MCF 10A (cell line): ENCODE data around the gene ALOX15B. TPM values are rescaled to one million over a fixed set of nuclear protein-coding genes. Genes with fewer than 3 reads are reported as not detected.
"Not testable (repeated sequence)": the region's sequence is repeated elsewhere in the genome, so short reads cannot be mapped to it uniquely, and the experiment has no call there.

Source experiments
- BruUV-seq: library from RNA; stranded (reverse); fragments of 400-500 nt; replicated peaks from 2 replicates; lab custom pipeline; 2021; lab: Mats Ljungman, UMichigan
- CTCF ChIA-PET: fragments of 300-600 bp; sonication (Branson Sonifier 250); formaldehyde crosslinking; extraction: SDS; loops from one replicate; lab custom pipeline; 2021; ENCODE audit warnings: antibody characterized with exemption, inconsistent platforms; lab: Yijun Ruan, JAX
- POLR2A ChIA-PET: fragments of 300-600, 350-650 bp; sonication (Branson Sonifier 250); formaldehyde crosslinking; extraction: SDS; loops from one replicate; lab custom pipeline; 2020; ENCODE audit warnings: antibody characterized with exemption, inconsistent platforms; lab: Yijun Ruan, JAX
- DNase-seq: peaks from one replicate; pipeline ENCODE4 v3.0.0-alpha.2; 2018; ENCODE audit not compliant: unreplicated experiment
- H3K27ac Mint-ChIP-seq: one replicate; pipeline ENCODE4 v1.8.0; 2022; ENCODE audit warnings: mild to moderate bottlenecking, low read depth, mixed read lengths; ENCODE audit not compliant: unreplicated experiment
- H3K27me3 Mint-ChIP-seq: one replicate; pipeline ENCODE4 v1.8.0; 2022; ENCODE audit warnings: mixed read lengths; ENCODE audit not compliant: insufficient read depth, unreplicated experiment
- H3K36me3 Mint-ChIP-seq: one replicate; pipeline ENCODE4 v1.8.0; 2022; ENCODE audit warnings: mild to moderate bottlenecking, moderate library complexity, mixed read lengths; ENCODE audit not compliant: insufficient read depth, unreplicated experiment
- H3K4me1 Mint-ChIP-seq: one replicate; pipeline ENCODE4 v1.8.0; 2022; ENCODE audit warnings: mixed read lengths; ENCODE audit not compliant: insufficient read depth, unreplicated experiment
- H3K4me3 Mint-ChIP-seq: one replicate; pipeline ENCODE4 v1.8.0; 2022; ENCODE audit warnings: mild to moderate bottlenecking, moderate library complexity, mixed read lengths; ENCODE audit not compliant: unreplicated experiment
- H3K9me3 Mint-ChIP-seq: one replicate; pipeline ENCODE4 v1.8.0; 2022; ENCODE audit warnings: mixed read lengths; ENCODE audit not compliant: unreplicated experiment
- CTCF ChIP-seq: fragments of 200-600 bp; IDR thresholded peaks from one replicate; pipeline ENCODE4 v1.8.0; 2022; ENCODE audit warnings: antibody characterized with exemption, mild to moderate bottlenecking; ENCODE audit not compliant: unreplicated experiment
- intact Hi-C: fragments of 100-400 bp; cut with micrococcal nuclease; formaldehyde crosslinking; loops from 2 replicates; pipeline ENCODE4 v1.14.1; 2022
- total RNA-seq: library from RNA; stranded (reverse); gene quantifications from 2 replicates; pipeline ENCODE4 v1.2.3, GENCODE V29; 2022

The ALOX15B gene
- total RNA-seq, 1 experiment from 2014 or later: 27.6 TPM

GRCh38 chr17:8059131-8059530, 20.3 kb downstream of the ALOX15B start:
- Mint-ChIP-seq H3K4me1 (peaks cover 39% of the 10 kb centered on the region), H3K27me3 (peaks cover 17% of the 10 kb centered on the region), H3K36me3 (peaks cover 6% of the 10 kb centered on the region), H3K9me3 (no peaks in the 10 kb centered on the region), H3K27ac (no peak overlapping the region), H3K4me3 (no peak overlapping the region)
- intact Hi-C loops: loop anchor here (5.0 kb wide), 1 partner anchor 197 kb away; no protein-coding TSS in a partner anchor
- no peak for TF ChIP-seq CTCF
- ChIA-PET CTCF (interaction anchor here (0.5 to 8.8 kb wide), 20 partner anchors 13 to 1509 kb away, joined by 3 to 106 read pairs (median 5); partner anchors contain the start of gene ALOXE3), POLR2A (interaction anchor here (0.9 to 1.2 kb wide), 4 partner anchors 60 to 317 kb away, joined by 3 to 4 read pairs (median 3); partner anchors contain the start of gene PFAS)
- BruUV-seq: no TSS peak
- no peak for DNase-seq

DNA sequence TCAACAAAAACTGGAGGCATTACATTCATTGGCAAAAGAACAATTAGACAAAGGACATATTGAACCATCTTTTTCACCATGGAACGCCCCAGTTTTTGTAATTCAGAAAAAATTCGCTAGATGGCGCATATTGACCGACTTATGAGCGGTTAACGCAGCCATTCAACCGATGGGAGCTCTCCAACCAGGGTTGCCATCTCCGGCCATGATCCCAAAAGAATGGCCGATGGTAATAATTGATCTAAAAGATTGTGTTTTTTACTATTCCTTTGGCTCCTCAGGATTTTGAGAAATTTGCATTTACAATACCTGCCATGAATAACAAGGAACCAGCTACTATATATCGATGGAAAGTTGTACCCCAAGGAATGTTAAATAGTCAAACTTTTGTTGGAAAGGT, 21.4 kb downstream of the ALOX15B start:
- Mint-ChIP-seq H3K27me3 (peaks cover 17% of the 10 kb centered on the region), H3K36me3 (peaks cover 6% of the 10 kb centered on the region), H3K4me3 (no peak overlapping the region), H3K4me1 (peaks cover 33% of the 10 kb centered on the region), H3K27ac (no peak overlapping the region), H3K9me3 (no peaks in the 10 kb centered on the region)
- TF ChIP-seq CTCF: peak; percentile 73
- peak; percentile 81 for DNase-seq
- no TSS peak for BruUV-seq
- POLR2A ChIA-PET: interaction anchor here (0.8 to 2.7 kb wide), 16 partner anchors 10 to 316 kb away, joined by 3 to 9 read pairs (median 4); partner anchors contain the start of genes CNTROB, SLC25A35 and TRAPPC1
- CTCF ChIA-PET: interaction anchor here (0.5 to 8.8 kb wide), 33 partner anchors 12 to 499 kb away, joined by 3 to 106 read pairs (median 5); partner anchors contain the start of genes ALOX12B and ALOXE3
- intact Hi-C loops: loop anchor here (5.0 kb wide), 3 partner anchors 242 to 687 kb away; partner anchors contain the start of gene RPL26

GRCh38 chr17:8061851-8062250, 23.0 kb downstream of the ALOX15B start:
- not testable (repeated sequence) for H3K9me3 Mint-ChIP-seq, DNase-seq, H3K4me3 Mint-ChIP-seq, H3K27ac Mint-ChIP-seq, H3K36me3 Mint-ChIP-seq, BruUV-seq
- Mint-ChIP-seq H3K4me1 (peaks cover 20% of the 10 kb centered on the region), H3K27me3 (peaks cover 17% of the 10 kb centered on the region)
- ChIA-PET CTCF (interaction anchor here (0.6 to 8.8 kb wide), 23 partner anchors 10 to 318 kb away, joined by 3 to 106 read pairs (median 7); partner anchors contain the start of genes ALOX12B and ALOXE3), POLR2A (interaction anchor here (0.6 to 2.7 kb wide), 10 partner anchors 11 to 128 kb away, joined by 3 to 8 read pairs (median 3); partner anchors contain the start of genes ALOXE3 and BORCS6)
- intact Hi-C loops: loop anchor here (5.0 kb wide), 3 partner anchors 240 to 685 kb away; partner anchors contain the start of gene RPL26

GRCh38 chr17:8062435-8062806, 23.6 kb downstream of the ALOX15B start:
- peak; percentile 36 for DNase-seq
- intact Hi-C loops: loop anchor here (5.0 kb wide), 3 partner anchors 240 to 685 kb away; partner anchors contain the start of gene RPL26
- Mint-ChIP-seq H3K27me3 (peaks cover 17% of the 10 kb centered on the region), H3K36me3 (peaks cover 3% of the 10 kb centered on the region), H3K4me1 (peaks cover 15% of the 10 kb centered on the region), H3K27ac (no peak overlapping the region), H3K4me3 (no peak overlapping the region), H3K9me3 (no peaks in the 10 kb centered on the region)
- TF ChIP-seq CTCF: no peak
- ChIA-PET POLR2A (interaction anchor here (0.6 to 2.7 kb wide), 8 partner anchors 12 to 233 kb away, joined by 3 to 8 read pairs (median 3); partner anchors contain the start of genes ALOXE3 and SLC25A35), CTCF (interaction anchor here (0.7 to 8.8 kb wide), 17 partner anchors 9 to 319 kb away, joined by 3 to 106 read pairs (median 5); partner anchors contain the start of genes ALOX12B and ALOXE3)
- no TSS peak for BruUV-seq
